K562 (cell line): ENCODE measurements around the gene ALOXE3. TPM values are rescaled to one million over a fixed set of nuclear protein-coding genes. Genes with fewer than 3 reads are reported as not detected.

Experiments
- BACH1 ChIP-seq: fragments of 200-800 bp; sonication (Bioruptor generic); IDR thresholded peaks from 2 replicates; pipeline ENCODE4 v1.6.1; 2016; ENCODE audit warnings: missing genetic modification characterization, missing compliant biosample characterization
- CBX8 ChIP-seq: fragments of 200-600 bp; sonication (generic); IDR thresholded peaks from 2 replicates; pipeline ENCODE4 v1.6.1; 2012; ENCODE audit warnings: borderline replicate concordance, mixed run types, low read depth, mild to moderate bottlenecking, moderate library complexity, mixed read lengths, low read length, control low read depth, inconsistent platforms; ENCODE audit not compliant: poor library complexity, severe bottlenecking; ENCODE audit errors: extremely low read depth
- EP300 ChIP-seq: IDR thresholded peaks from 2 replicates; pipeline ENCODE4 v1.6.1; 2012; ENCODE audit warnings: low read length, improper control_type of control experiment
- KLF1 ChIP-seq: fragments of 450-650 bp; IDR thresholded peaks from 2 replicates; pipeline ENCODE4 v1.6.1; 2016; ENCODE audit warnings: missing genetic modification characterization, missing compliant biosample characterization
- RHOXF2B ChIP-seq: fragments of 250-450 bp; sonication (Bioruptor Pico); conservative IDR thresholded peaks from 2 replicates; pipeline ENCODE4 v1.5.1; 2021
- ZBTB7A ChIP-seq: IDR thresholded peaks from 2 replicates; pipeline ENCODE4 v1.6.1; 2011; ENCODE audit warnings: low read depth, mild to moderate bottlenecking, low read length, moderate library complexity, borderline replicate concordance; ENCODE audit not compliant: control insufficient read depth
- ZNF431 ChIP-seq: sonication (generic); formaldehyde crosslinking; IDR thresholded peaks from 2 replicates; pipeline ENCODE4 v1.8.0; 2022; ENCODE audit warnings: mild to moderate bottlenecking, missing genetic modification reagents
- polyA plus RNA-seq, 8 experiments: library from polyadenylated mRNA; depleted of rRNA in 4 of 8; stranded (reverse) in 5 of 8; unstranded in 3 of 8; fragments of >200 nt; fragmentation: Nextera tagmentation in 2 of 8; fragmentation: Illumina TruSeq in 1 of 8; extraction: Ambion mirVana in 2 of 8; extraction: Trizol in 1 of 8; gene quantifications; 2 replicates each; pipeline versions ENCODE4 v1.2.1 to v1.2.3, GENCODE V29; 2011 to 2014; ENCODE audit warnings: inconsistent platforms in 1 of 8, missing spikeins in 1 of 8
- total RNA-seq, 7 experiments: library from RNA; depleted of rRNA in 6 of 7; stranded (reverse); fragments of >200 nt in 6 of 7; fragmentation: Illumina TruSeq in 2 of 7; extraction: Trizol in 2 of 7; gene quantifications; 2 replicates each; pipeline versions ENCODE4 v1.2.1 to v1.2.3, GENCODE V29; 2011 to 2021; ENCODE audit warnings: low replicate concordance in 1 of 7
- TF ChIP-seq, protein P1 (sequence below): fragments of 450-650 bp; IDR thresholded peaks from 2 replicates; pipeline ENCODE4 v1.6.1; 2016
- TF ChIP-seq, protein P2 (sequence below): sonication (generic); formaldehyde crosslinking; IDR thresholded peaks from 2 replicates; pipeline ENCODE4 v1.8.0; 2022; ENCODE audit warnings: mild to moderate bottlenecking, missing genetic modification reagents, borderline replicate concordance
- TF ChIP-seq, protein P3 (sequence below), 2 experiments: fragments of 450-650 bp in 1 of 2; sonication (generic) in 1 of 2; formaldehyde crosslinking in 1 of 2; IDR thresholded peaks; 2 replicates each; pipeline versions ENCODE4 v1.7.1 to v1.9.0; 2016 to 2022; ENCODE audit warnings: inconsistent platforms in 1 of 2, mild to moderate bottlenecking in 1 of 2, missing genetic modification reagents in 1 of 2
- TF ChIP-seq, protein P4 (sequence below): sonication (generic); formaldehyde crosslinking; IDR thresholded peaks from 2 replicates; pipeline ENCODE4 v1.8.1; 2023; ENCODE audit warnings: mild to moderate bottlenecking, missing genetic modification reagents

ALOXE3 gene
- total and polyA plus RNA-seq, 9 of the 15 experiments (the other 6 are each of a cell fraction or from before 2014, with no cell fraction given): 0.04 TPM; not detected in 8

DNA sequence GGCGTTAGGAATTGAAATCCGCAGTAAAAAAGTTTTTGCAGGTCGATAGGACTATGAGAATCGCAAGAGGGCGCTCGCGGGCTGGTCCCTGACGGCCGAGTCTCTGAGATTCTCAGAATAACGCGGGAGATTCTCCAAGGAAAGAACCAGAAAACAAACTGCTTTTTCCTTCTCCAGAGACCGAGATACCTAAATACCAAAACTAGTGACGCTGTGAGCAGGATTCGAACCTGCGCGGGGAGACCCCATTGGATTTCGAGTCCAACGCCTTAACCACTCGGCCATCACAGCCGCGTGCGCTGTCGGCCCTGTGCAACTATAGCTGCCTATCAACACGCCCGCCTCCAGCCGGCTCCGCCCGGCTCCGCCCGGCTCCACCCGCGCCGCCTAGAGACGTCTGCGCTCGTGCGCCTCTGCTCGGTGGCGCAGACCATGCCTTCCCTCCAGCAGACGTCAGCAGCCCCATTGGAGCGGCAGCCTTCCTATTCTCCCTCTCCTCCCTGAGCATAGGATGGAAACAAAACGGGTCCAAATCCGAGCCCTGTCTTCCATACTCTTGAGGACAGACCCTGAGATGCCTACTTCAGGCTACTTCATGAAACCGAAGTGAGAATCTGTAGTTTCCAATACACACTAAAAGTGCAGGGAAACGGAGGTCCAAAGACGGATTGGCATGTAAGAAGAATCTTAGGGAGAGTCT is 20.5 kb upstream of the ALOXE3 start (continued):
- TF ChIP-seq RHOXF2B (CRISPR knock-in tag) (no peak), ZBTB7A (no peak), CBX8 (no peak), BACH1 (peak; percentile 61; the same call in 1 of the 2 replicates), EP300 (peak; percentile 42; the same call in 1 of the 2 replicates), KLF1 (tag) (no peak), ZNF431 (CRISPR knock-in tag) (0 out of 2 replicates have a peak, but pooled peaks have one; percentile 61)
- TF ChIP-seq, protein P1, sequence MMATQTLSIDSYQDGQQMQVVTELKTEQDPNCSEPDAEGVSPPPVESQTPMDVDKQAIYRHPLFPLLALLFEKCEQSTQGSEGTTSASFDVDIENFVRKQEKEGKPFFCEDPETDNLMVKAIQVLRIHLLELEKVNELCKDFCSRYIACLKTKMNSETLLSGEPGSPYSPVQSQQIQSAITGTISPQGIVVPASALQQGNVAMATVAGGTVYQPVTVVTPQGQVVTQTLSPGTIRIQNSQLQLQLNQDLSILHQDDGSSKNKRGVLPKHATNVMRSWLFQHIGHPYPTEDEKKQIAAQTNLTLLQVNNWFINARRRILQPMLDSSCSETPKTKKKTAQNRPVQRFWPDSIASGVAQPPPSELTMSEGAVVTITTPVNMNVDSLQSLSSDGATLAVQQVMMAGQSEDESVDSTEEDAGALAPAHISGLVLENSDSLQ: peak; percentile 60
- TF ChIP-seq, protein P2, sequence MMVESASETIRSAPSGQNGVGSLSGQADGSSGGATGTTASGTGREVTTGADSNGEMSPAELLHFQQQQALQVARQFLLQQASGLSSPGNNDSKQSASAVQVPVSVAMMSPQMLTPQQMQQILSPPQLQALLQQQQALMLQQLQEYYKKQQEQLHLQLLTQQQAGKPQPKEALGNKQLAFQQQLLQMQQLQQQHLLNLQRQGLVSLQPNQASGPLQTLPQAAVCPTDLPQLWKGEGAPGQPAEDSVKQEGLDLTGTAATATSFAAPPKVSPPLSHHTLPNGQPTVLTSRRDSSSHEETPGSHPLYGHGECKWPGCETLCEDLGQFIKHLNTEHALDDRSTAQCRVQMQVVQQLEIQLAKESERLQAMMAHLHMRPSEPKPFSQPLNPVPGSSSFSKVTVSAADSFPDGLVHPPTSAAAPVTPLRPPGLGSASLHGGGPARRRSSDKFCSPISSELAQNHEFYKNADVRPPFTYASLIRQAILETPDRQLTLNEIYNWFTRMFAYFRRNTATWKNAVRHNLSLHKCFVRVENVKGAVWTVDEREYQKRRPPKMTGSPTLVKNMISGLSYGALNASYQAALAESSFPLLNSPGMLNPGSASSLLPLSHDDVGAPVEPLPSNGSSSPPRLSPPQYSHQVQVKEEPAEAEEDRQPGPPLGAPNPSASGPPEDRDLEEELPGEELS (CRISPR knock-in tag): 0 out of 2 replicates have a peak, but pooled peaks have one; percentile 24
- TF ChIP-seq, protein P3, sequence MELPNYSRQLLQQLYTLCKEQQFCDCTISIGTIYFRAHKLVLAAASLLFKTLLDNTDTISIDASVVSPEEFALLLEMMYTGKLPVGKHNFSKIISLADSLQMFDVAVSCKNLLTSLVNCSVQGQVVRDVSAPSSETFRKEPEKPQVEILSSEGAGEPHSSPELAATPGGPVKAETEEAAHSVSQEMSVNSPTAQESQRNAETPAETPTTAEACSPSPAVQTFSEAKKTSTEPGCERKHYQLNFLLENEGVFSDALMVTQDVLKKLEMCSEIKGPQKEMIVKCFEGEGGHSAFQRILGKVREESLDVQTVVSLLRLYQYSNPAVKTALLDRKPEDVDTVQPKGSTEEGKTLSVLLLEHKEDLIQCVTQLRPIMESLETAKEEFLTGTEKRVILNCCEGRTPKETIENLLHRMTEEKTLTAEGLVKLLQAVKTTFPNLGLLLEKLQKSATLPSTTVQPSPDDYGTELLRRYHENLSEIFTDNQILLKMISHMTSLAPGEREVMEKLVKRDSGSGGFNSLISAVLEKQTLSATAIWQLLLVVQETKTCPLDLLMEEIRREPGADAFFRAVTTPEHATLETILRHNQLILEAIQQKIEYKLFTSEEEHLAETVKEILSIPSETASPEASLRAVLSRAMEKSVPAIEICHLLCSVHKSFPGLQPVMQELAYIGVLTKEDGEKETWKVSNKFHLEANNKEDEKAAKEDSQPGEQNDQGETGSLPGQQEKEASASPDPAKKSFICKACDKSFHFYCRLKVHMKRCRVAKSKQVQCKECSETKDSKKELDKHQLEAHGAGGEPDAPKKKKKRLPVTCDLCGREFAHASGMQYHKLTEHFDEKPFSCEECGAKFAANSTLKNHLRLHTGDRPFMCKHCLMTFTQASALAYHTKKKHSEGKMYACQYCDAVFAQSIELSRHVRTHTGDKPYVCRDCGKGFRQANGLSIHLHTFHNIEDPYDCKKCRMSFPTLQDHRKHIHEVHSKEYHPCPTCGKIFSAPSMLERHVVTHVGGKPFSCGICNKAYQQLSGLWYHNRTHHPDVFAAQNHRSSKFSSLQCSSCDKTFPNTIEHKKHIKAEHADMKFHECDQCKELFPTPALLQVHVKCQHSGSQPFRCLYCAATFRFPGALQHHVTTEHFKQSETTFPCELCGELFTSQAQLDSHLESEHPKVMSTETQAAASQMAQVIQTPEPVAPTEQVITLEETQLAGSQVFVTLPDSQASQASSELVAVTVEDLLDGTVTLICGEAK (IDR thresholded peaks at IDR 0.05): peak; percentile 79
- TF ChIP-seq, protein P3 (CRISPR knock-in tag; IDR thresholded peaks at IDR 0.05): no peak
- TF ChIP-seq, protein P4, sequence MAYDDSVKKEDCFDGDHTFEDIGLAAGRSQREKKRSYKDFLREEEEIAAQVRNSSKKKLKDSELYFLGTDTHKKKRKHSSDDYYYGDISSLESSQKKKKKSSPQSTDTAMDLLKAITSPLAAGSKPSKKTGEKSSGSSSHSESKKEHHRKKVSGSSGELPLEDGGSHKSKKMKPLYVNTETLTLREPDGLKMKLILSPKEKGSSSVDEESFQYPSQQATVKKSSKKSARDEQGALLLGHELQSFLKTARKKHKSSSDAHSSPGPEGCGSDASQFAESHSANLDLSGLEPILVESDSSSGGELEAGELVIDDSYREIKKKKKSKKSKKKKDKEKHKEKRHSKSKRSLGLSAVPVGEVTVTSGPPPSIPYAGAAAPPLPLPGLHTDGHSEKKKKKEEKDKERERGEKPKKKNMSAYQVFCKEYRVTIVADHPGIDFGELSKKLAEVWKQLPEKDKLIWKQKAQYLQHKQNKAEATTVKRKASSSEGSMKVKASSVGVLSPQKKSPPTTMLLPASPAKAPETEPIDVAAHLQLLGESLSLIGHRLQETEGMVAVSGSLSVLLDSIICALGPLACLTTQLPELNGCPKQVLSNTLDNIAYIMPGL (CRISPR knock-in tag): peak; percentile 95; the same call in 1 of the 2 replicates
